HFFc6 (cell line): ENCODE measurements around the gene OR1E1. TPM values are rescaled to one million over a fixed set of nuclear protein-coding genes. Genes with fewer than 3 reads are reported as not detected.
"Not testable (repeated sequence)": the region's sequence is repeated elsewhere in the genome, so short reads cannot be mapped to it uniquely, and the experiment has no call there.

ENCODE experiments used
- DNase-seq: peaks from one replicate; pipeline ENCODE4 v3.0.0-alpha.2; 2018
- H3K27ac Mint-ChIP-seq: 2 replicates; pipeline ENCODE4 v1.8.0; 2020; ENCODE audit warnings: mild to moderate bottlenecking, mixed read lengths
- H3K27me3 Mint-ChIP-seq: 2 replicates; pipeline ENCODE4 v1.8.0; 2021; ENCODE audit warnings: mild to moderate bottlenecking, moderate library complexity, mixed read lengths; ENCODE audit not compliant: insufficient read depth
- H3K36me3 Mint-ChIP-seq: 2 replicates; pipeline ENCODE4 v1.8.0; 2021; ENCODE audit warnings: low read depth, mixed read lengths
- H3K4me1 Mint-ChIP-seq: 2 replicates; pipeline ENCODE4 v1.8.0; 2020; ENCODE audit warnings: low read depth, mixed read lengths
- H3K4me3 Mint-ChIP-seq: 2 replicates; pipeline ENCODE4 v1.8.0; 2020; ENCODE audit warnings: mild to moderate bottlenecking, moderate library complexity, mixed read lengths
- H3K9me3 Mint-ChIP-seq: 2 replicates; pipeline ENCODE4 v1.8.0; 2020; ENCODE audit warnings: mild to moderate bottlenecking, mixed read lengths
- CTCF ChIP-seq: fragments of 200-600 bp; sonication (generic); IDR thresholded peaks from 2 replicates; pipeline ENCODE4 v1.5.0; 2021; ENCODE audit warnings: antibody characterized with exemption, mild to moderate bottlenecking
- long read RNA-seq: library from polyadenylated mRNA; unstranded; transcript quantifications from one replicate; pipeline ENCODE4 v2.0.0, GENCODE V29; 2019
- total RNA-seq, 6 experiments: library from RNA; stranded (reverse); fragmentation: NEBNext Ultra II Directional; extraction: Animal tissue kit (Norgen Biotek cat#: 25700); gene quantifications; 2 replicates in 1 of 6; 3 replicates in 5 of 6; pipeline ENCODE4 v1.2.3, GENCODE V29; 2021

Gene OR1E1, protein sequence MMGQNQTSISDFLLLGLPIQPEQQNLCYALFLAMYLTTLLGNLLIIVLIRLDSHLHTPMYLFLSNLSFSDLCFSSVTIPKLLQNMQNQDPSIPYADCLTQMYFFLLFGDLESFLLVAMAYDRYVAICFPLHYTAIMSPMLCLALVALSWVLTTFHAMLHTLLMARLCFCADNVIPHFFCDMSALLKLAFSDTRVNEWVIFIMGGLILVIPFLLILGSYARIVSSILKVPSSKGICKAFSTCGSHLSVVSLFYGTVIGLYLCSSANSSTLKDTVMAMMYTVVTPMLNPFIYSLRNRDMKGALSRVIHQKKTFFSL
- total RNA-seq = not detected
- long read RNA-seq = 0 reads

DNA sequence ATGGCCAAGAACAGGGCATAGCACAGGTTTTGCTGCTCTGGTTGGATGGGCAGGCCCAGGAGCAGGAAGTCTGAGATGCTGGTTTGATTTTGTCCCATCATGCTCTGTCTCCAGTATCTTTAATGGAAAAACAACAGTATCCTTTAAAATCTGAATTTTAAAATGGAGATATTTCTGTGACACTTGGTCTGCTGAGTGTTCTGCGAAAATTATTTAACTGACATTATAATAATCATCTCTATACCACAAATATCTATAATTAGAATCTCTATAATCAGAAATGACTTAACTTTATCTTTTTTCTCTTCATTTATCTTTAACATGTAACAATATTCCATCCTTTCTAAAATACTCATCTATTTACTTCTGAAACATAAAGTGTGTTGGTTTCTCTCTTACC lies at the start of gene OR1E1:
Gene OR1E1, minus strand, starts transcription at position 101 of the 400 bp plus-strand sequence. Its CDS starts 0 bp downstream, at position 101.
- Mint-ChIP-seq H3K9me3 (peaks cover 26% of the 10 kb centered on the region), H3K27ac (no peak within 1 kb of the TSS), H3K27me3 (no peaks in the 10 kb centered on the region), H3K4me1 (no peaks in the 10 kb centered on the region), H3K4me3 (no peak within 1 kb of the TSS), H3K36me3 (no peaks in the 10 kb centered on the region; the same call in 1 of the 2 replicates)
- no peak for TF ChIP-seq CTCF
- DNase-seq = no peak

GRCh38 chr17:3447625-3448024 lies 49.4 kb upstream of the OR1E1 start:
- peaks cover 19% of the 10 kb centered on the region for H3K4me1 Mint-ChIP-seq
- H3K9me3 Mint-ChIP-seq = no peaks in the 10 kb centered on the region
- H3K36me3 Mint-ChIP-seq = no peaks in the 10 kb centered on the region
- TF ChIP-seq CTCF = no peak
- no peak overlapping the region for H3K4me3 Mint-ChIP-seq
- H3K27me3 Mint-ChIP-seq = peaks cover 2% of the 10 kb centered on the region; the same call in 1 of the 2 replicates
- no peak overlapping the region; the same call in 1 of the 2 replicates for H3K27ac Mint-ChIP-seq
- DNase-seq = no peak

DNA sequence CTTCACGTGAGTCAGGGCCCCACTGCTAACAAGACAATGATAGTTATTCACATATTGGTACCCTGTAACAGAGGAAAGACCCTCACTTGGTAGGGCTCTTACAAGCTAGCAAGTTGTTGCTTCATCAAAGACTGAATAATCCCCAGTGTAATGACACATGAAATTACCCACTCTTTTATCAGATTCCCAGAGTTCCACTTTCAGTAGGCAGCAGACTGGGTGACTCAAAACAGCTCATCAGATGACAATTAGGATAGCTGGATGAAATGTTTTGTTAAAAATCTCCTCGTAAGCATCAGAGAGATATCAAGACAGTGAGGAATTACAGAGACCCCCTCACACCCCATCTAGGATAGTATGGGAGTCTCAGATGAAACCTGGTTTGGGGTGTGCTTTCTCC lies 42.2 kb upstream of the OR1E1 start:
- Mint-ChIP-seq H3K4me1 (no peaks in the 10 kb centered on the region), H3K9me3 (no peaks in the 10 kb centered on the region), H3K36me3 (no peaks in the 10 kb centered on the region), H3K4me3 (no peak overlapping the region), H3K27ac (no peak overlapping the region), H3K27me3 (peaks cover 2% of the 10 kb centered on the region)
- no peak for DNase-seq
- no peak for TF ChIP-seq CTCF

GRCh38 chr17:3438368-3438767 lies 40.2 kb upstream of the OR1E1 start:
- H3K4me3 Mint-ChIP-seq = no peak overlapping the region
- H3K36me3 Mint-ChIP-seq = no peaks in the 10 kb centered on the region
- TF ChIP-seq CTCF = no peak
- peaks cover 3% of the 10 kb centered on the region for H3K27me3 Mint-ChIP-seq
- no peaks in the 10 kb centered on the region for H3K9me3 Mint-ChIP-seq
- no peak for DNase-seq
- H3K27ac Mint-ChIP-seq = no peak overlapping the region
- H3K4me1 Mint-ChIP-seq = no peaks in the 10 kb centered on the region

GRCh38 chr17:3433741-3434140 lies 35.5 kb upstream of the OR1E1 start, which contains the start of gene OR1E2:
TSS of gene OR1E2 (minus strand) at chr17:3433841. CDS start at chr17:3433841, 0 bp downstream.
- no peak within 1 kb of the TSS for H3K4me3 Mint-ChIP-seq
- DNase-seq = no peak
- TF ChIP-seq CTCF = no peak
- H3K27me3 Mint-ChIP-seq = peaks cover 3% of the 10 kb centered on the region
- peaks cover 6% of the 10 kb centered on the region; the same call in 1 of the 2 replicates for H3K9me3 Mint-ChIP-seq
- H3K36me3 Mint-ChIP-seq = no peaks in the 10 kb centered on the region
- H3K27ac Mint-ChIP-seq = no peak within 1 kb of the TSS
- no peaks in the 10 kb centered on the region for H3K4me1 Mint-ChIP-seq

- not testable (repeated sequence) for H3K36me3 Mint-ChIP-seq, H3K27ac Mint-ChIP-seq, H3K4me3 Mint-ChIP-seq, H3K27me3 Mint-ChIP-seq, H3K4me1 Mint-ChIP-seq, DNase-seq
- H3K9me3 Mint-ChIP-seq = peaks cover 12% of the 10 kb centered on the region; the same call in 1 of the 2 replicates
These were observed 35.0 kb upstream of the OR1E1 start for GRCh38 chr17:3433215-3433614.
